Neural progenitor cell (in vitro differentiated cells): ENCODE measurements around the gene KRT33B. TPM values are rescaled to one million over a fixed set of nuclear protein-coding genes. Genes with fewer than 3 reads are reported as not detected.

ENCODE experiments used
- DNase-seq: peaks from one replicate; pipeline ENCODE4 v3.0.0-alpha.2; 2016; ENCODE audit warnings: low spot score
- H2AFZ ChIP-seq: fragments of 200-600 bp; sonication (generic); replicated peaks from 2 replicates; pipeline ENCODE4 v1.6.1; 2016; ENCODE audit warnings: antibody characterized with exemption
- H3F3A ChIP-seq: fragments of 200-600 bp; sonication (generic); 2 replicates; pipeline ENCODE4 v1.6.1; 2016; ENCODE audit warnings: antibody characterized with exemption, low read depth
- H3K27ac ChIP-seq: fragments of 200-600 bp; sonication (generic); 2 replicates; pipeline ENCODE4 v1.5.1; 2016; ENCODE audit warnings: mild to moderate bottlenecking
- H3K27me3 ChIP-seq: fragments of 200-600 bp; sonication (generic); 2 replicates; pipeline ENCODE4 v1.6.1; 2016; ENCODE audit warnings: mild to moderate bottlenecking, moderate library complexity
- H3K36me3 ChIP-seq: fragments of 200-600 bp; sonication (generic); 2 replicates; pipeline ENCODE4 v1.5.1; 2016
- H3K4me1 ChIP-seq: fragments of 200-600 bp; sonication (generic); 2 replicates; pipeline ENCODE4 v1.6.1; 2016; ENCODE audit warnings: mixed run types
- H3K4me2 ChIP-seq: fragments of 200-600 bp; sonication (generic); 2 replicates; pipeline ENCODE4 v1.6.1; 2016
- H3K4me3 ChIP-seq: fragments of 200-600 bp; sonication (generic); 2 replicates; pipeline ENCODE4 v1.5.1; 2016
- H3K79me2 ChIP-seq: fragments of 200-600 bp; sonication (generic); 2 replicates; pipeline ENCODE4 v1.6.1; 2016; ENCODE audit warnings: low read depth
- H3K9ac ChIP-seq: fragments of 200-600 bp; sonication (generic); 2 replicates; pipeline ENCODE4 v1.6.1; 2016
- H3K9me3 ChIP-seq: fragments of 200-600 bp; sonication (generic); 2 replicates; pipeline ENCODE4 v1.5.1; 2016; ENCODE audit warnings: low read depth
- H4K20me1 ChIP-seq: fragments of 200-600 bp; sonication (generic); 2 replicates; pipeline ENCODE4 v1.6.1; 2016; ENCODE audit warnings: low read depth
- H3K27ac Mint-ChIP-seq: 3 replicates; pipeline ENCODE4 v1.8.0; 2021; ENCODE audit warnings: mixed read lengths
- H3K27me3 Mint-ChIP-seq: 2 replicates; pipeline ENCODE4 v1.8.0; 2022; ENCODE audit warnings: low read depth, mild to moderate bottlenecking, inconsistent platforms, moderate library complexity, mixed read lengths; ENCODE audit not compliant: insufficient read depth
- H3K36me3 Mint-ChIP-seq: 3 replicates; pipeline ENCODE4 v1.8.0; 2021; ENCODE audit warnings: mixed read lengths
- H3K4me1 Mint-ChIP-seq: 3 replicates; pipeline ENCODE4 v1.8.0; 2021; ENCODE audit warnings: mixed read lengths
- H3K4me3 Mint-ChIP-seq: 3 replicates; pipeline ENCODE4 v1.8.0; 2021; ENCODE audit warnings: mild to moderate bottlenecking, moderate library complexity, mixed read lengths
- H3K9me3 Mint-ChIP-seq: 3 replicates; pipeline ENCODE4 v1.8.0; 2020; ENCODE audit warnings: mixed read lengths
- EZH2 ChIP-seq: fragments of 200-600 bp; sonication (generic); IDR thresholded peaks from 2 replicates; pipeline ENCODE4 v1.6.1; 2017; ENCODE audit warnings: antibody characterized with exemption, mild to moderate bottlenecking, moderate library complexity
- EZH2phosphoT487 ChIP-seq: fragments of 200-600 bp; sonication (generic); IDR thresholded peaks from 2 replicates; pipeline ENCODE4 v1.6.1; 2017; ENCODE audit warnings: antibody characterized with exemption
- total RNA-seq: library from RNA; depleted of rRNA; stranded (reverse); fragments of >200 nt; gene quantifications from 2 replicates; pipeline ENCODE4 v1.2.3, GENCODE V29; 2015; ENCODE audit warnings: low replicate concordance
- TF ChIP-seq, protein P1 (sequence below): fragments of 200-600 bp; sonication (generic); IDR thresholded peaks from 2 replicates; pipeline ENCODE4 v1.5.1; 2017; ENCODE audit warnings: antibody characterized with exemption, mild to moderate bottlenecking

The KRT33B gene
- total RNA-seq, 1 donor from 2014 or later = not detected

DNA sequence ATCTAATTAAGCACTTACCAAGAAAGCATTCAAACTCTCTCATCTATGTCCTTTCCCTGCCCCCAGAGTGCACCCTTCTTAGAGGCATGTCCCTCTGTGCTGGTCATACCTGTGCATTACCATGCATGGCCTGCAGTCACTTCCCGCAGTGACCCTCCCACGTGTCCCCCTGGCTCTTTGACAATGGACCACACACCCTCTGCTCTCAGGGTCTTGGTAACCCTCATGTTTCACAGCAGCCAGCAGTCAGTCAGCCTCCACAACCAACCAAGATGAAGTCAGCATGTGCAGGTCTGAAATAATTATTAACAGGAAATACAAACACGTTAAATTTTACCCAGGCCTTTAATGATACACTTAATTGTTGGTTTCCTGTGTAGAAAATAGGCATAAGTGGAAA is 29.1 kb downstream of the KRT33B start:
- Mint-ChIP-seq H3K9me3 (peaks cover 9% of the 10 kb centered on the region), H3K27ac (no peak overlapping the region), H3K36me3 (no peaks in the 10 kb centered on the region)

DNA sequence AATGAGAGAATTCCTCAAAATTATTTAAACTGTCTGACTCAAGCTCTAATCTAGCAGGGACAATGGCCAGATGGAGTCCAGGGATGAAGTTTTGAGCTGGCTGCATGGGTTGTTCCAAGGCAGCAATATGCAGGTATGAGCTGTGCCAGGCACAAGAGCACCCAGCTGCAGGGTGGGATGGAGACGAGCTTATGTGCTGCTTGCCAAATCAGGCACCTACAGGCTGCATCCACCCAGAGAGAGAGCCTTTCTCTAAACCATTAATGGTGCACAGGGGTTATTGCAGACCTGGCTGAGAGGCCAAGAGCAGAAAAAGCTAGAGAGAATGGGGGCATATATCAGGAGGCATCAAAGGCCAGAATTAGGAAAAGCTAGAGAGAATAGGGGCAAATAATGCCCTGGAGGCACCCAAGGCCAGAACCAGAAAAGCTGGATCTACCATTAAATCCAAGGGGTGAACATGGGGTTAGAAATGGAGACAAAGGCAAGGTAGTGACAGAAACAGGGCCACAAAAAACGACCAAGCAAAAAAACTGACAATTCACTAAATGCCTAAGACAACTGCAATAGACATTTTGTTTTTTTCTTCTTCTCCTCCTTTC is 29.9 kb downstream of the KRT33B start:
- Mint-ChIP-seq H3K27ac (no peak overlapping the region), H3K36me3 (no peaks in the 10 kb centered on the region), H3K4me1 (peaks cover 6% of the 10 kb centered on the region), H3K27me3 (peaks cover 2% of the 10 kb centered on the region), H3K4me3 (no peak overlapping the region), H3K9me3 (peaks cover 9% of the 10 kb centered on the region)
- Histone ChIP-seq H3F3A (no peaks in the 10 kb centered on the region), H3K27me3 (no peaks in the 10 kb centered on the region), H2AFZ (no peak overlapping the region), H3K27ac (no peak overlapping the region), H3K4me2 (no peak overlapping the region), H4K20me1 (no peaks in the 10 kb centered on the region), H3K79me2 (no peaks in the 10 kb centered on the region), H3K9ac (no peak overlapping the region), H3K36me3 (no peaks in the 10 kb centered on the region), H3K4me1 (no peaks in the 10 kb centered on the region), H3K9me3 (peaks cover 2% of the 10 kb centered on the region), H3K4me3 (no peak overlapping the region)
- no peak for DNase-seq
- no peak for TF ChIP-seq EZH2
- TF ChIP-seq EZH2phosphoT487 = no peak
- TF ChIP-seq, protein P1, sequence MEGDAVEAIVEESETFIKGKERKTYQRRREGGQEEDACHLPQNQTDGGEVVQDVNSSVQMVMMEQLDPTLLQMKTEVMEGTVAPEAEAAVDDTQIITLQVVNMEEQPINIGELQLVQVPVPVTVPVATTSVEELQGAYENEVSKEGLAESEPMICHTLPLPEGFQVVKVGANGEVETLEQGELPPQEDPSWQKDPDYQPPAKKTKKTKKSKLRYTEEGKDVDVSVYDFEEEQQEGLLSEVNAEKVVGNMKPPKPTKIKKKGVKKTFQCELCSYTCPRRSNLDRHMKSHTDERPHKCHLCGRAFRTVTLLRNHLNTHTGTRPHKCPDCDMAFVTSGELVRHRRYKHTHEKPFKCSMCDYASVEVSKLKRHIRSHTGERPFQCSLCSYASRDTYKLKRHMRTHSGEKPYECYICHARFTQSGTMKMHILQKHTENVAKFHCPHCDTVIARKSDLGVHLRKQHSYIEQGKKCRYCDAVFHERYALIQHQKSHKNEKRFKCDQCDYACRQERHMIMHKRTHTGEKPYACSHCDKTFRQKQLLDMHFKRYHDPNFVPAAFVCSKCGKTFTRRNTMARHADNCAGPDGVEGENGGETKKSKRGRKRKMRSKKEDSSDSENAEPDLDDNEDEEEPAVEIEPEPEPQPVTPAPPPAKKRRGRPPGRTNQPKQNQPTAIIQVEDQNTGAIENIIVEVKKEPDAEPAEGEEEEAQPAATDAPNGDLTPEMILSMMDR = no peak

More for the DNA sequence above, 29.1 kb downstream of the KRT33B start:
- Histone ChIP-seq H3F3A (no peaks in the 10 kb centered on the region), H3K9me3 (peaks cover 2% of the 10 kb centered on the region), H3K27ac (no peak overlapping the region), H3K79me2 (no peaks in the 10 kb centered on the region), H3K9ac (no peak overlapping the region), H2AFZ (no peak overlapping the region), H3K4me1 (no peaks in the 10 kb centered on the region), H3K27me3 (no peaks in the 10 kb centered on the region), H4K20me1 (no peaks in the 10 kb centered on the region), H3K4me2 (no peak overlapping the region), H3K36me3 (no peaks in the 10 kb centered on the region), H3K4me3 (no peak overlapping the region)
- H3K4me1 Mint-ChIP-seq = peaks cover 6% of the 10 kb centered on the region
- no peak for TF ChIP-seq EZH2phosphoT487
- no peak for TF ChIP-seq EZH2
- TF ChIP-seq, protein P1 = no peak
- DNase-seq = no peak
- no peak overlapping the region for H3K4me3 Mint-ChIP-seq
- no peaks in the 10 kb centered on the region for H3K27me3 Mint-ChIP-seq

DNA sequence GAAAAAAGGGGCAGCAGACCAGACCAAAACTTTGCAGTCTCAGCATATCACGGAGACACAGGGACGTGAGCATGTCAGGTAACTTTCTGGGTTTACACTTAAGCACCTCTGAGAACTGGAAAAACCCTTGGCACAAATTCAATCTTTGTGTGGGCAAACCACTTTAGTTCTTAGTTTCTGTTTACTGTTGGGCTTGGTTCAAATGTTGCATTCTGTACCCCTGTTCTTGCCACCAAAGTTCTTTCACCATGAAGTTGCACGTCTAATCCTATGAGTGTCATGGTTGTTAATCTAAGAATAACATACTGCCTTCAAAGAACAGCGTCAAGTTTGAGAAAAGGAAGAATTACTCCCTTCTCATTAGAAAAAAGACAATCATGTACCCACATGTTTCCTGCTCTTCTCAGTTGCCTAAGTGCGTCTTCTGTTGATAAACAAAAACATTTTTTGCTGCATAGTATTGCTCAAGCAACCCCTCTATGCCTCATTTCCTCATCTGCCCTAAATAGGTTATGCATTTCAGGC is 30.6 kb downstream of the KRT33B start:
- DNase-seq = no peak
- H3K4me2 ChIP-seq = no peak overlapping the region
- no peak overlapping the region for H3K4me3 ChIP-seq
- H3K4me3 Mint-ChIP-seq = no peak overlapping the region
- H3K27me3 ChIP-seq = no peaks in the 10 kb centered on the region
- H3K36me3 ChIP-seq = no peaks in the 10 kb centered on the region
- no peak overlapping the region for H3K9ac ChIP-seq
- H3K36me3 Mint-ChIP-seq = no peaks in the 10 kb centered on the region
- H3K27ac Mint-ChIP-seq = no peak overlapping the region
- H3F3A ChIP-seq = no peaks in the 10 kb centered on the region
- H3K79me2 ChIP-seq = no peaks in the 10 kb centered on the region
- peaks cover 9% of the 10 kb centered on the region for H3K9me3 Mint-ChIP-seq
- no peaks in the 10 kb centered on the region for H3K4me1 ChIP-seq
- H3K27me3 Mint-ChIP-seq = peaks cover 2% of the 10 kb centered on the region
- H3K9me3 ChIP-seq = peaks cover 2% of the 10 kb centered on the region
- peaks cover 10% of the 10 kb centered on the region for H3K4me1 Mint-ChIP-seq
- no peak for TF ChIP-seq EZH2
- TF ChIP-seq EZH2phosphoT487 = no peak
- TF ChIP-seq, protein P1 = no peak
- H3K27ac ChIP-seq = no peak overlapping the region
- no peak overlapping the region for H2AFZ ChIP-seq
- H4K20me1 ChIP-seq = no peaks in the 10 kb centered on the region
